ENCODE data around the gene TK2. TPM values are rescaled to one million over a fixed set of nuclear protein-coding genes. Genes with fewer than 3 reads are reported as not detected.

Gene TK2
- total and polyA plus RNA-seq, 9 of the 15 experiments (the other 6 are each of a cell fraction or from before 2014, with no cell fraction given), result 1.1 to 10.2 (median 5.3) TPM

GRCh38 chr16:66552286-66553177, 2.6 kb upstream of the TK2 start, which contains the start of gene CKLF (continued):
- no peak for TF ChIP-seq NFE2 (IDR thresholded peaks at IDR 0.05; ENCODE audit: low read depth)
- peak in 1 of 2 experiments; percentile 85; a peak in 2 of 4 replicates for TF ChIP-seq ARNT (IDR thresholded peaks at IDR 0.05)
- TF ChIP-seq HMBOX1 (IDR thresholded peaks at IDR 0.05), result no peak
- 0 out of 2 replicates have a peak, but pooled peaks have one; percentile 48 for TF ChIP-seq ZNF134 (CRISPR knock-in tag; conservative IDR thresholded peaks at IDR 0.05)
- peak; percentile 22 to 84; a peak in 1 of 4 replicates for TF ChIP-seq TEAD1 (CRISPR knock-in tag; IDR thresholded peaks at IDR 0.05)
- no peak for TF ChIP-seq PYGO2 (tag; IDR thresholded peaks at IDR 0.05)
- TF ChIP-seq ETV5 (CRISPR knock-in tag; IDR thresholded peaks at IDR 0.05; ENCODE audit: low read depth), result peak; percentile 62; the same call in 1 of the 2 replicates
- TF ChIP-seq CBX2 (IDR thresholded peaks at IDR 0.05; ENCODE audit: insufficient read depth, low read length, poor library complexity, severe bottlenecking), result no peak
- peak; percentile 100 for TF ChIP-seq E2F6 (IDR thresholded peaks at IDR 0.05; ENCODE audit: borderline replicate concordance in 1 of 2, extremely low read depth in 1 of 2, insufficient read depth in 1 of 2, insufficient read length in 1 of 2, low read depth in 1 of 2, low read length in 1 of 2, poor library complexity in 1 of 2, severe bottlenecking in 1 of 2)
- no peak for TF ChIP-seq MIER1 (IDR thresholded peaks at IDR 0.05; ENCODE audit: low read depth)
- no peak for TF ChIP-seq ELK3 (CRISPR knock-in tag; IDR thresholded peaks at IDR 0.05)
- TF ChIP-seq ZFP36 (IDR thresholded peaks at IDR 0.05; ENCODE audit: low read depth, low read length, partially characterized antibody), result peak; percentile 26
- TF ChIP-seq ZC3H4 (CRISPR knock-in tag; IDR thresholded peaks at IDR 0.05; ENCODE audit: borderline replicate concordance), result no peak
- no peak for TF ChIP-seq SFPQ (IDR thresholded peaks at IDR 0.05; ENCODE audit: low read depth, low read length)
- TF ChIP-seq GATAD2A (IDR thresholded peaks at IDR 0.05), result no peak
- peak; percentile 30 for TF ChIP-seq PHF20 (IDR thresholded peaks at IDR 0.05; ENCODE audit: partially characterized antibody)
- no peak for TF ChIP-seq MEF2D (tag; conservative IDR thresholded peaks at IDR 0.05; ENCODE audit: low read depth)
- no peak for TF ChIP-seq RNF219 (CRISPR knock-in tag; IDR thresholded peaks at IDR 0.05)
